Astrocyte (in vitro differentiated cells and primary cell): Measurements from ENCODE around the gene TMPRSS3. TPM values are rescaled to one million over a fixed set of nuclear protein-coding genes. Genes with fewer than 3 reads are reported as not detected.

Experiments used
- DNase-seq: peaks from one replicate; pipeline ENCODE4 v3.0.0-alpha.2; 2010; ENCODE audit warnings: low read depth
- FAIRE-seq: peaks from 2 replicates; lab custom pipeline; 2011; peaks lifted over from hg19 to GRCh38; lab: Jason Lieb, UNC
- H2AFZ ChIP-seq: 2 replicates; pipeline ENCODE4 v1.6.0; 2012; ENCODE audit warnings: low read depth, low read length, inconsistent platforms
- H3K27ac ChIP-seq: 2 replicates; pipeline ENCODE4 v1.5.1; 2011; ENCODE audit warnings: low read depth, low read length, inconsistent platforms
- H3K27me3 ChIP-seq: 2 replicates; pipeline ENCODE4 v1.6.0; 2011; ENCODE audit warnings: low read length, inconsistent platforms; ENCODE audit not compliant: insufficient read depth
- H3K36me3 ChIP-seq: 2 replicates; pipeline ENCODE4 v1.5.1; 2011; ENCODE audit warnings: low read length, inconsistent platforms; ENCODE audit not compliant: insufficient read depth
- H3K4me1 ChIP-seq: 2 replicates; pipeline ENCODE4 v1.5.1; 2011; ENCODE audit warnings: low read length, inconsistent platforms; ENCODE audit not compliant: insufficient read depth
- H3K4me2 ChIP-seq: 2 replicates; pipeline ENCODE4 v1.6.0; 2012; ENCODE audit warnings: low read length, inconsistent platforms
- H3K4me3 ChIP-seq: 2 replicates; pipeline ENCODE4 v1.5.1; 2011; ENCODE audit warnings: low read depth, mild to moderate bottlenecking, low read length, inconsistent platforms; ENCODE audit not compliant: insufficient read depth
- H3K79me2 ChIP-seq: 2 replicates; pipeline ENCODE4 v1.6.0; 2012; ENCODE audit warnings: mild to moderate bottlenecking, low read length, inconsistent platforms; ENCODE audit not compliant: insufficient read depth
- H3K9ac ChIP-seq: 2 replicates; pipeline ENCODE4 v1.6.0; 2012; ENCODE audit warnings: mild to moderate bottlenecking, low read length, inconsistent platforms
- H3K9me3 ChIP-seq: 2 replicates; pipeline ENCODE4 v1.5.1; 2012; ENCODE audit warnings: low read depth, mild to moderate bottlenecking, low read length, inconsistent platforms; ENCODE audit not compliant: insufficient read depth
- H4K20me1 ChIP-seq: 2 replicates; pipeline ENCODE4 v1.6.0; 2012; ENCODE audit warnings: low read length, inconsistent platforms; ENCODE audit not compliant: insufficient read depth
- H3K27ac Mint-ChIP-seq: one replicate; pipeline ENCODE4 v1.8.0; 2021; ENCODE audit warnings: mild to moderate bottlenecking, mixed read lengths; ENCODE audit not compliant: unreplicated experiment
- H3K27me3 Mint-ChIP-seq: one replicate; pipeline ENCODE4 v1.8.0; 2021; ENCODE audit warnings: low read depth, mixed read lengths; ENCODE audit not compliant: unreplicated experiment
- H3K36me3 Mint-ChIP-seq: one replicate; pipeline ENCODE4 v1.8.0; 2021; ENCODE audit warnings: low read depth, mixed read lengths; ENCODE audit not compliant: unreplicated experiment
- H3K4me1 Mint-ChIP-seq: one replicate; pipeline ENCODE4 v1.8.0; 2021; ENCODE audit warnings: low read depth, mixed read lengths; ENCODE audit not compliant: unreplicated experiment
- H3K4me3 Mint-ChIP-seq: one replicate; pipeline ENCODE4 v1.8.0; 2021; ENCODE audit warnings: mild to moderate bottlenecking, moderate library complexity, mixed read lengths; ENCODE audit not compliant: unreplicated experiment
- H3K9me3 Mint-ChIP-seq: one replicate; pipeline ENCODE4 v1.8.0; 2021; ENCODE audit warnings: mild to moderate bottlenecking, mixed read lengths; ENCODE audit not compliant: unreplicated experiment
- CTCF ChIP-seq: IDR thresholded peaks from 2 replicates; pipeline ENCODE4 v1.5.1; 2011; ENCODE audit warnings: low read depth, mild to moderate bottlenecking, inconsistent platforms, low read length, moderate library complexity; ENCODE audit not compliant: insufficient read depth
- EZH2 ChIP-seq: IDR thresholded peaks from 2 replicates; pipeline ENCODE4 v1.6.1; 2012; ENCODE audit warnings: mild to moderate bottlenecking, low read length, inconsistent platforms; ENCODE audit not compliant: insufficient read depth
- total RNA-seq: library from RNA; stranded (reverse); gene quantifications from 2 replicates; pipeline ENCODE4 v1.2.1, GENCODE V29; 2021

Gene TMPRSS3
- total RNA-seq, 1 donor from 2014 or later: not detected

GRCh38 chr21:42418886-42419285, 23.0 kb upstream of the TMPRSS3 start:
- peaks cover 16% of the 10 kb centered on the region for H3K9me3 Mint-ChIP-seq
- peaks cover 8% of the 10 kb centered on the region for H3K4me1 Mint-ChIP-seq
- no peak overlapping the region for H3K27ac Mint-ChIP-seq
- no peaks in the 10 kb centered on the region for H3K36me3 ChIP-seq
- H3K27ac ChIP-seq: no peak overlapping the region
- FAIRE-seq: no peak
- no peaks in the 10 kb centered on the region for H3K9me3 ChIP-seq
- H3K4me2 ChIP-seq: no peak overlapping the region
- H3K4me1 ChIP-seq: no peaks in the 10 kb centered on the region
- TF ChIP-seq CTCF (no peak), EZH2 (no peak)
- no peak for DNase-seq
- no peak overlapping the region for H2AFZ ChIP-seq
- H3K4me3 Mint-ChIP-seq: no peak overlapping the region
- peaks cover 27% of the 10 kb centered on the region for H3K27me3 Mint-ChIP-seq
- no peaks in the 10 kb centered on the region for H4K20me1 ChIP-seq
- H3K27me3 ChIP-seq: peaks cover 7% of the 10 kb centered on the region
- H3K4me3 ChIP-seq: no peak overlapping the region
- no peaks in the 10 kb centered on the region for H3K79me2 ChIP-seq
- no peak overlapping the region for H3K9ac ChIP-seq
- H3K36me3 Mint-ChIP-seq: no peaks in the 10 kb centered on the region

GRCh38 chr21:42417533-42417932, 21.7 kb upstream of the TMPRSS3 start:
- no peaks in the 10 kb centered on the region for H3K4me1 ChIP-seq
- TF ChIP-seq CTCF (no peak), EZH2 (no peak)
- no peak overlapping the region for H3K27ac Mint-ChIP-seq
- no peak overlapping the region for H3K27ac ChIP-seq
- DNase-seq: no peak
- no peaks in the 10 kb centered on the region for H3K9me3 ChIP-seq
- H3K4me3 ChIP-seq: no peak overlapping the region
- no peak overlapping the region for H2AFZ ChIP-seq
- H3K4me1 Mint-ChIP-seq: peaks cover 8% of the 10 kb centered on the region
- no peaks in the 10 kb centered on the region for H3K79me2 ChIP-seq
- no peak overlapping the region for H3K4me3 Mint-ChIP-seq
- H3K9me3 Mint-ChIP-seq: peaks cover 16% of the 10 kb centered on the region
- no peaks in the 10 kb centered on the region for H3K36me3 Mint-ChIP-seq
- FAIRE-seq: no peak
- no peaks in the 10 kb centered on the region for H3K36me3 ChIP-seq
- no peak overlapping the region for H3K4me2 ChIP-seq
- no peaks in the 10 kb centered on the region for H4K20me1 ChIP-seq
- peaks cover 18% of the 10 kb centered on the region for H3K27me3 Mint-ChIP-seq
- H3K27me3 ChIP-seq: peaks cover 6% of the 10 kb centered on the region
- H3K9ac ChIP-seq: no peak overlapping the region

GRCh38 chr21:42414928-42415769, 19.3 kb upstream of the TMPRSS3 start:
- TF ChIP-seq EZH2: no peak
- no peak for TF ChIP-seq CTCF
- Mint-ChIP-seq H3K36me3 (no peaks in the 10 kb centered on the region), H3K27ac (peak overlapping the region; percentile 70), H3K27me3 (peaks cover 9% of the 10 kb centered on the region), H3K9me3 (peaks cover 5% of the 10 kb centered on the region), H3K4me1 (peaks cover 9% of the 10 kb centered on the region), H3K4me3 (peak overlapping the region; percentile 11)
- Histone ChIP-seq H3K9ac (peak overlapping the region; percentile 32), H3K9me3 (no peaks in the 10 kb centered on the region), H3K27ac (no peak overlapping the region), H3K4me1 (no peaks in the 10 kb centered on the region), H3K4me3 (no peak overlapping the region), H3K79me2 (no peaks in the 10 kb centered on the region), H3K36me3 (no peaks in the 10 kb centered on the region), H4K20me1 (no peaks in the 10 kb centered on the region), H3K4me2 (peak overlapping the region; percentile 69), H3K27me3 (peaks cover 4% of the 10 kb centered on the region), H2AFZ (peak overlapping the region; percentile 29)
- FAIRE-seq (no peak), DNase-seq (peak; percentile 74)
